GM23338 (cell line): ENCODE data around the gene ODAM. TPM values are rescaled to one million over a fixed set of nuclear protein-coding genes. Genes with fewer than 3 reads are reported as not detected.

Experiments
- ATAC-seq: fragments of 200-7000 bp; cut with Tn5 transposase; 3 replicates; pipeline ENCODE4 v1.9.1; 2020
- DNase-seq: peaks from one replicate; pipeline ENCODE4 v3.0.0-alpha.2; 2015; ENCODE audit warnings: low spot score
- H2AFZ ChIP-seq: fragments of 200-600 bp; sonication (generic); 2 replicates; pipeline ENCODE4 v1.8.0; 2016; ENCODE audit warnings: antibody characterized with exemption, mild to moderate bottlenecking, moderate library complexity
- H3F3A ChIP-seq: fragments of 200-600 bp; sonication (generic); replicated peaks from 2 replicates; pipeline ENCODE4 v1.8.0; 2017; ENCODE audit warnings: antibody characterized with exemption, mixed run types, low read depth
- H3K27ac ChIP-seq: fragments of 200-600 bp; sonication (generic); 2 replicates; pipeline ENCODE4 v1.6.1; 2016; ENCODE audit warnings: low read depth
- H3K27me3 ChIP-seq: fragments of 200-600 bp; sonication (generic); 2 replicates; pipeline ENCODE4 v1.8.0; 2016; ENCODE audit warnings: mild to moderate bottlenecking, mixed run types, moderate library complexity; ENCODE audit not compliant: insufficient read depth
- H3K36me3 ChIP-seq: fragments of 200-600 bp; sonication (generic); 2 replicates; pipeline ENCODE4 v1.8.0; 2016; ENCODE audit warnings: mild to moderate bottlenecking; ENCODE audit not compliant: insufficient read depth
- H3K4me1 ChIP-seq: fragments of 200-600 bp; sonication (generic); 2 replicates; pipeline ENCODE4 v1.8.0; 2016; ENCODE audit warnings: mild to moderate bottlenecking, moderate library complexity; ENCODE audit not compliant: insufficient read depth
- H3K4me2 ChIP-seq: fragments of 200-600 bp; sonication (generic); 2 replicates; pipeline ENCODE4 v1.7.1; 2017; ENCODE audit warnings: mixed run types
- H3K4me3 ChIP-seq: fragments of 200-600 bp; sonication (generic); 2 replicates; pipeline ENCODE4 v1.6.1; 2016; ENCODE audit warnings: mixed run types
- H3K79me2 ChIP-seq: fragments of 200-600 bp; sonication (generic); replicated peaks from 2 replicates; pipeline ENCODE4 v1.8.0; 2017; ENCODE audit warnings: mild to moderate bottlenecking; ENCODE audit not compliant: insufficient read depth
- H3K9me2 ChIP-seq: fragments of 200-600 bp; sonication (generic); 2 replicates; pipeline ENCODE4 v1.8.0; 2017; ENCODE audit not compliant: insufficient read depth
- H4K20me1 ChIP-seq: fragments of 200-600 bp; sonication (generic); replicated peaks from 2 replicates; pipeline ENCODE4 v1.8.0; 2017; ENCODE audit warnings: mild to moderate bottlenecking; ENCODE audit not compliant: insufficient read depth
- H3K27ac Mint-ChIP-seq: 2 replicates; pipeline ENCODE4 v1.8.0; 2020; ENCODE audit warnings: inconsistent platforms, mild to moderate bottlenecking, moderate library complexity, mixed read lengths
- H3K27me3 Mint-ChIP-seq: 3 replicates; pipeline ENCODE4 v1.8.0; 2022; ENCODE audit warnings: low read depth, mild to moderate bottlenecking, moderate library complexity, mixed read lengths, inconsistent platforms; ENCODE audit not compliant: insufficient read depth, poor library complexity
- H3K36me3 Mint-ChIP-seq: 3 replicates; pipeline ENCODE4 v1.8.0; 2021; ENCODE audit warnings: low read depth, mild to moderate bottlenecking, inconsistent platforms, moderate library complexity, mixed read lengths
- H3K4me1 Mint-ChIP-seq: 3 replicates; pipeline ENCODE4 v1.8.0; 2020; ENCODE audit warnings: mild to moderate bottlenecking, inconsistent platforms, mixed read lengths
- H3K4me3 Mint-ChIP-seq: 3 replicates; pipeline ENCODE4 v1.8.0; 2021; ENCODE audit warnings: moderate library complexity, mild to moderate bottlenecking, inconsistent platforms, mixed read lengths
- H3K9me3 Mint-ChIP-seq: 3 replicates; pipeline ENCODE4 v1.8.0; 2020; ENCODE audit warnings: moderate library complexity, mild to moderate bottlenecking, inconsistent platforms, mixed read lengths
- CREB1 ChIP-seq: fragments of 250-450 bp; sonication (Bioruptor Pico); IDR thresholded peaks from 2 replicates; pipeline ENCODE4 v1.5.0; 2020; ENCODE audit warnings: low read depth, mild to moderate bottlenecking, moderate library complexity
- EZH2 ChIP-seq: fragments of 200-600 bp; sonication (generic); IDR thresholded peaks from one replicate; pipeline ENCODE4 v1.8.0; 2017; ENCODE audit warnings: antibody characterized with exemption, mild to moderate bottlenecking, low read depth; ENCODE audit not compliant: unreplicated experiment
- JUNB ChIP-seq: IDR thresholded peaks from one replicate; pipeline ENCODE4 v1.6.1; 2016; ENCODE audit warnings: antibody characterized with exemption; ENCODE audit not compliant: unreplicated experiment
- NANOG ChIP-seq: IDR thresholded peaks from 2 replicates; pipeline ENCODE4 v1.6.1; 2016; ENCODE audit warnings: antibody characterized with exemption, borderline replicate concordance
- POLR2AphosphoS5 ChIP-seq: IDR thresholded peaks from 2 replicates; pipeline ENCODE4 v1.6.1; 2016; ENCODE audit warnings: antibody characterized with exemption, low read depth
- ZNF114 ChIP-seq: fragments of 250-450 bp; sonication (Bioruptor Pico); IDR thresholded peaks from 2 replicates; pipeline ENCODE4 v1.5.0; 2020; ENCODE audit warnings: mild to moderate bottlenecking, moderate library complexity
- ZNF331 ChIP-seq: fragments of 250-450 bp; sonication (Bioruptor Pico); IDR thresholded peaks from 2 replicates; pipeline ENCODE4 v1.5.0; 2020; ENCODE audit warnings: low read depth, mild to moderate bottlenecking, moderate library complexity
- polyA plus RNA-seq: library from polyadenylated mRNA; unstranded; fragments of >200 nt; fragmentation: Nextera tagmentation; extraction: Ambion mirVana; gene quantifications from 2 replicates; pipeline ENCODE4 v1.2.1, GENCODE V29; 2016
- total RNA-seq: library from RNA; depleted of rRNA; stranded (reverse); fragments of >200 nt; shearing (Covaris generic); gene quantifications from 2 replicates; pipeline ENCODE4 v1.2.3, GENCODE V29; 2014
- TF ChIP-seq, protein P1 (sequence below): IDR thresholded peaks from 2 replicates; pipeline ENCODE4 v1.6.1; 2016; ENCODE audit warnings: antibody characterized with exemption
- TF ChIP-seq, protein P2 (sequence below): IDR thresholded peaks from one replicate; pipeline ENCODE4 v1.6.1; 2018; ENCODE audit warnings: antibody characterized with exemption; ENCODE audit not compliant: unreplicated experiment
- TF ChIP-seq, protein P3 (sequence below): fragments of 250-450 bp; sonication (Bioruptor Pico); IDR thresholded peaks from 2 replicates; pipeline ENCODE4 v1.5.0; 2020; ENCODE audit warnings: mild to moderate bottlenecking, moderate library complexity

The ODAM gene
- total and polyA plus RNA-seq, 2 experiments from 2014 or later = not detected

GRCh38 chr4:70192895-70193294, 2.6 kb upstream of the ODAM start (continued):
- TF ChIP-seq, protein P1, sequence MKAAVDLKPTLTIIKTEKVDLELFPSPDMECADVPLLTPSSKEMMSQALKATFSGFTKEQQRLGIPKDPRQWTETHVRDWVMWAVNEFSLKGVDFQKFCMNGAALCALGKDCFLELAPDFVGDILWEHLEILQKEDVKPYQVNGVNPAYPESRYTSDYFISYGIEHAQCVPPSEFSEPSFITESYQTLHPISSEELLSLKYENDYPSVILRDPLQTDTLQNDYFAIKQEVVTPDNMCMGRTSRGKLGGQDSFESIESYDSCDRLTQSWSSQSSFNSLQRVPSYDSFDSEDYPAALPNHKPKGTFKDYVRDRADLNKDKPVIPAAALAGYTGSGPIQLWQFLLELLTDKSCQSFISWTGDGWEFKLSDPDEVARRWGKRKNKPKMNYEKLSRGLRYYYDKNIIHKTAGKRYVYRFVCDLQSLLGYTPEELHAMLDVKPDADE = no peak
- TF ChIP-seq ZNF114 (CRISPR knock-in tag) = no peak
- TF ChIP-seq POLR2AphosphoS5 = no peak
- no peak for TF ChIP-seq JUNB
- no peak for TF ChIP-seq EZH2
- TF ChIP-seq ZNF331 = no peak
- TF ChIP-seq NANOG = no peak
- TF ChIP-seq, protein P2, sequence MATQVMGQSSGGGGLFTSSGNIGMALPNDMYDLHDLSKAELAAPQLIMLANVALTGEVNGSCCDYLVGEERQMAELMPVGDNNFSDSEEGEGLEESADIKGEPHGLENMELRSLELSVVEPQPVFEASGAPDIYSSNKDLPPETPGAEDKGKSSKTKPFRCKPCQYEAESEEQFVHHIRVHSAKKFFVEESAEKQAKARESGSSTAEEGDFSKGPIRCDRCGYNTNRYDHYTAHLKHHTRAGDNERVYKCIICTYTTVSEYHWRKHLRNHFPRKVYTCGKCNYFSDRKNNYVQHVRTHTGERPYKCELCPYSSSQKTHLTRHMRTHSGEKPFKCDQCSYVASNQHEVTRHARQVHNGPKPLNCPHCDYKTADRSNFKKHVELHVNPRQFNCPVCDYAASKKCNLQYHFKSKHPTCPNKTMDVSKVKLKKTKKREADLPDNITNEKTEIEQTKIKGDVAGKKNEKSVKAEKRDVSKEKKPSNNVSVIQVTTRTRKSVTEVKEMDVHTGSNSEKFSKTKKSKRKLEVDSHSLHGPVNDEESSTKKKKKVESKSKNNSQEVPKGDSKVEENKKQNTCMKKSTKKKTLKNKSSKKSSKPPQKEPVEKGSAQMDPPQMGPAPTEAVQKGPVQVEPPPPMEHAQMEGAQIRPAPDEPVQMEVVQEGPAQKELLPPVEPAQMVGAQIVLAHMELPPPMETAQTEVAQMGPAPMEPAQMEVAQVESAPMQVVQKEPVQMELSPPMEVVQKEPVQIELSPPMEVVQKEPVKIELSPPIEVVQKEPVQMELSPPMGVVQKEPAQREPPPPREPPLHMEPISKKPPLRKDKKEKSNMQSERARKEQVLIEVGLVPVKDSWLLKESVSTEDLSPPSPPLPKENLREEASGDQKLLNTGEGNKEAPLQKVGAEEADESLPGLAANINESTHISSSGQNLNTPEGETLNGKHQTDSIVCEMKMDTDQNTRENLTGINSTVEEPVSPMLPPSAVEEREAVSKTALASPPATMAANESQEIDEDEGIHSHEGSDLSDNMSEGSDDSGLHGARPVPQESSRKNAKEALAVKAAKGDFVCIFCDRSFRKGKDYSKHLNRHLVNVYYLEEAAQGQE = no peak

GRCh38 chr4:70196857-70197256, 1.3 kb downstream of the ODAM start:
- H3K4me3 Mint-ChIP-seq = no peak overlapping the region
- Histone ChIP-seq H3F3A (no peaks in the 10 kb centered on the region), H3K4me3 (no peak overlapping the region), H2AFZ (no peak overlapping the region), H3K27ac (no peak overlapping the region), H3K4me2 (no peak overlapping the region), H3K36me3 (no peaks in the 10 kb centered on the region), H3K79me2 (no peaks in the 10 kb centered on the region), H3K27me3 (no peaks in the 10 kb centered on the region), H3K4me1 (no peaks in the 10 kb centered on the region), H4K20me1 (no peaks in the 10 kb centered on the region), H3K9me2 (no peaks in the 10 kb centered on the region)
- H3K4me1 Mint-ChIP-seq = peaks cover 10% of the 10 kb centered on the region; the same call in 2 of the 3 replicates
- H3K9me3 Mint-ChIP-seq = no peaks in the 10 kb centered on the region
- DNase-seq (no peak), ATAC-seq (no peak)
- no peaks in the 10 kb centered on the region for H3K36me3 Mint-ChIP-seq
- no peak overlapping the region for H3K27ac Mint-ChIP-seq
- no peaks in the 10 kb centered on the region for H3K27me3 Mint-ChIP-seq
- TF ChIP-seq ZNF114 (CRISPR knock-in tag) (no peak), CREB1 (CRISPR knock-in tag) (no peak), NANOG (no peak)
- TF ChIP-seq, protein P2 = no peak
- TF ChIP-seq, protein P1 = no peak
- TF ChIP-seq, protein P3, sequence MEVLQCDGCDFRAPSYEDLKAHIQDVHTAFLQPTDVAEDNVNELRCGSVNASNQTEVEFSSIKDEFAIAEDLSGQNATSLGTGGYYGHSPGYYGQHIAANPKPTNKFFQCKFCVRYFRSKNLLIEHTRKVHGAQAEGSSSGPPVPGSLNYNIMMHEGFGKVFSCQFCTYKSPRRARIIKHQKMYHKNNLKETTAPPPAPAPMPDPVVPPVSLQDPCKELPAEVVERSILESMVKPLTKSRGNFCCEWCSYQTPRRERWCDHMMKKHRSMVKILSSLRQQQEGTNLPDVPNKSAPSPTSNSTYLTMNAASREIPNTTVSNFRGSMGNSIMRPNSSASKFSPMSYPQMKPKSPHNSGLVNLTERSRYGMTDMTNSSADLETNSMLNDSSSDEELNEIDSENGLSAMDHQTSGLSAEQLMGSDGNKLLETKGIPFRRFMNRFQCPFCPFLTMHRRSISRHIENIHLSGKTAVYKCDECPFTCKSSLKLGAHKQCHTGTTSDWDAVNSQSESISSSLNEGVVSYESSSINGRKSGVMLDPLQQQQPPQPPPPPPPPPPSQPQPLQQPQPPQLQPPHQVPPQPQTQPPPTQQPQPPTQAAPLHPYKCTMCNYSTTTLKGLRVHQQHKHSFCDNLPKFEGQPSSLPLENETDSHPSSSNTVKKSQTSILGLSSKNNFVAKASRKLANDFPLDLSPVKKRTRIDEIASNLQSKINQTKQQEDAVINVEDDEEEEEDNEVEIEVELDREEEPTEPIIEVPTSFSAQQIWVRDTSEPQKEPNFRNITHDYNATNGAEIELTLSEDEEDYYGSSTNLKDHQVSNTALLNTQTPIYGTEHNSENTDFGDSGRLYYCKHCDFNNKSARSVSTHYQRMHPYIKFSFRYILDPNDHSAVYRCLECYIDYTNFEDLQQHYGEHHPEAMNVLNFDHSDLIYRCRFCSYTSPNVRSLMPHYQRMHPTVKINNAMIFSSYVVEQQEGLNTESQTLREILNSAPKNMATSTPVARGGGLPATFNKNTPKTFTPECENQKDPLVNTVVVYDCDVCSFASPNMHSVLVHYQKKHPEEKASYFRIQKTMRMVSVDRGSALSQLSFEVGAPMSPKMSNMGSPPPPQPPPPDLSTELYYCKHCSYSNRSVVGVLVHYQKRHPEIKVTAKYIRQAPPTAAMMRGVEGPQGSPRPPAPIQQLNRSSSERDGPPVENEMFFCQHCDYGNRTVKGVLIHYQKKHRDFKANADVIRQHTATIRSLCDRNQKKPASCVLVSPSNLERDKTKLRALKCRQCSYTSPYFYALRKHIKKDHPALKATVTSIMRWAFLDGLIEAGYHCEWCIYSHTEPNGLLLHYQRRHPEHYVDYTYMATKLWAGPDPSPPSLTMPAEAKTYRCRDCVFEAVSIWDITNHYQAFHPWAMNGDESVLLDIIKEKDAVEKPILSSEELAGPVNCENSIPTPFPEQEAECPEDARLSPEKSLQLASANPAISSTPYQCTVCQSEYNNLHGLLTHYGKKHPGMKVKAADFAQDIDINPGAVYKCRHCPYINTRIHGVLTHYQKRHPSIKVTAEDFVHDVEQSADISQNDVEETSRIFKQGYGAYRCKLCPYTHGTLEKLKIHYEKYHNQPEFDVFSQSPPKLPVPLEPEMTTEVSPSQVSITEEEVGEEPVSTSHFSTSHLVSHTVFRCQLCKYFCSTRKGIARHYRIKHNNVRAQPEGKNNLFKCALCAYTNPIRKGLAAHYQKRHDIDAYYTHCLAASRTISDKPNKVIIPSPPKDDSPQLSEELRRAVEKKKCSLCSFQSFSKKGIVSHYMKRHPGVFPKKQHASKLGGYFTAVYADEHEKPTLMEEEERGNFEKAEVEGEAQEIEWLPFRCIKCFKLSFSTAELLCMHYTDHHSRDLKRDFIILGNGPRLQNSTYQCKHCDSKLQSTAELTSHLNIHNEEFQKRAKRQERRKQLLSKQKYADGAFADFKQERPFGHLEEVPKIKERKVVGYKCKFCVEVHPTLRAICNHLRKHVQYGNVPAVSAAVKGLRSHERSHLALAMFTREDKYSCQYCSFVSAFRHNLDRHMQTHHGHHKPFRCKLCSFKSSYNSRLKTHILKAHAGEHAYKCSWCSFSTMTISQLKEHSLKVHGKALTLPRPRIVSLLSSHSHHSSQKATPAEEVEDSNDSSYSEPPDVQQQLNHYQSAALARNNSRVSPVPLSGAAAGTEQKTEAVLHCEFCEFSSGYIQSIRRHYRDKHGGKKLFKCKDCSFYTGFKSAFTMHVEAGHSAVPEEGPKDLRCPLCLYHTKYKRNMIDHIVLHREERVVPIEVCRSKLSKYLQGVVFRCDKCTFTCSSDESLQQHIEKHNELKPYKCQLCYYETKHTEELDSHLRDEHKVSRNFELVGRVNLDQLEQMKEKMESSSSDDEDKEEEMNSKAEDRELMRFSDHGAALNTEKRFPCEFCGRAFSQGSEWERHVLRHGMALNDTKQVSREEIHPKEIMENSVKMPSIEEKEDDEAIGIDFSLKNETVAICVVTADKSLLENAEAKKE (CRISPR knock-in tag) = no peak
